ENCODE data around the gene SLC30A2.
A peak's percentile ranks its signal among the peaks of the same experiment; 100 is the strongest.

Gene SLC30A2

GRCh38 chr1:26019641-26020315 lies 26.1 kb downstream of the SLC30A2 start:
- DNase-seq (ENCODE audit: low read depth): no peak
- TF ChIP-seq CTCF (IDR thresholded peaks at IDR 0.05; ENCODE audit: low read length, missing control alignments): no peak
- no peak overlapping the region for H3K4me3 ChIP-seq (replicated peaks; ENCODE audit: low read depth, low read length)

- DNase-seq (ENCODE audit: low read depth): no peak
- H3K4me3 ChIP-seq (replicated peaks; ENCODE audit: low read depth, low read length): no peak overlapping the region
- no peak for TF ChIP-seq CTCF (IDR thresholded peaks at IDR 0.05; ENCODE audit: low read length, missing control alignments)
Observed at GRCh38 chr1:26017606-26018005, 28.3 kb downstream of the SLC30A2 start.

GRCh38 chr1:26016953-26017545 lies 28.9 kb downstream of the SLC30A2 start:
- DNase-seq (ENCODE audit: low read depth): no peak
- no peak overlapping the region for H3K4me3 ChIP-seq (replicated peaks; ENCODE audit: low read depth, low read length)
- no peak for TF ChIP-seq CTCF (IDR thresholded peaks at IDR 0.05; ENCODE audit: low read length, missing control alignments)

- no peak for TF ChIP-seq CTCF (IDR thresholded peaks at IDR 0.05; ENCODE audit: low read length, missing control alignments)
- no peak overlapping the region for H3K4me3 ChIP-seq (replicated peaks; ENCODE audit: low read depth, low read length)
- no peak for DNase-seq (ENCODE audit: low read depth)
Observed at GRCh38 chr1:26016258-26016952, 29.5 kb downstream of the SLC30A2 start.

GRCh38 chr1:26015358-26015757 lies 30.6 kb downstream of the SLC30A2 start:
- no peak overlapping the region for H3K4me3 ChIP-seq (replicated peaks; ENCODE audit: low read depth, low read length)
- peak; percentile 93 for DNase-seq (ENCODE audit: low read depth)
- TF ChIP-seq CTCF (IDR thresholded peaks at IDR 0.05; ENCODE audit: low read length, missing control alignments): no peak

- H3K4me3 ChIP-seq (replicated peaks; ENCODE audit: low read depth, low read length): no peak overlapping the region
- no peak for TF ChIP-seq CTCF (IDR thresholded peaks at IDR 0.05; ENCODE audit: low read length, missing control alignments)
- DNase-seq (ENCODE audit: low read depth): no peak
Observed at GRCh38 chr1:26014179-26014578, 31.7 kb downstream of the SLC30A2 start.

All from fibroblast of pulmonary artery (primary cell).